ENCODE measurements around the gene MIA. TPM values are rescaled to one million over a fixed set of nuclear protein-coding genes. Genes with fewer than 3 reads are reported as not detected.

MIA gene
- total and polyA plus RNA-seq, 7 donors: 2.1 to 19.1 (median 12.0) TPM; not detected in 1

- H3K36me3 ChIP-seq: peaks cover 0 to 33% (median 2%) of the 10 kb centered on the region in 4 donors
- H3K9me3 ChIP-seq: no peaks in the 10 kb centered on the region
- no peak for TF ChIP-seq CTCF (IDR thresholded peaks at IDR 0.05)
- no peak for TF ChIP-seq POLR2A (IDR thresholded peaks at IDR 0.05)
- TF ChIP-seq POLR2AphosphoS5 (IDR thresholded peaks at IDR 0.05): no peak
- no peak overlapping the region for H3K4me3 ChIP-seq
- WGBS, 2 donors: 82 to 96% methylated on average over 7 of the region's 7 CpGs
- intact Hi-C loops (cut with DNase I): no loop called here
- H3K4me1 ChIP-seq: no peaks in the 10 kb centered on the region
- H3K27me3 ChIP-seq: no peaks in the 10 kb centered on the region
- H3K27ac ChIP-seq: no peak overlapping the region
- DNase-seq: no peak
Observed at GRCh38 chr19:40791349-40791748, 16.0 kb downstream of the MIA start.

- Histone ChIP-seq H3K4me1 (no peaks in the 10 kb centered on the region), H3K36me3 (peaks cover 0 to 32% (median 0%) of the 10 kb centered on the region in 4 donors), H3K27me3 (no peaks in the 10 kb centered on the region), H3K27ac (no peak overlapping the region), H3K4me3 (no peak overlapping the region), H3K9me3 (no peaks in the 10 kb centered on the region)
- WGBS, 2 donors: 19 to 53% methylated on average over 3 of the region's 3 CpGs
- intact Hi-C loops (cut with DNase I): no loop called here
- no peak for TF ChIP-seq POLR2AphosphoS5 (IDR thresholded peaks at IDR 0.05)
- DNase-seq: no peak
Observed at GRCh38 chr19:40791996-40792395, 16.7 kb downstream of the MIA start.

GRCh38 chr19:40797166-40797962 lies 22.0 kb downstream of the MIA start:
- peak overlapping the region in 2 of 4 donors; percentile 69 to 100 for H3K4me3 ChIP-seq
- peak overlapping the region; percentile 89 to 99 (median 96) for H3K27ac ChIP-seq
- peaks cover 0 to 35% (median 33%) of the 10 kb centered on the region in 4 donors for H3K4me1 ChIP-seq
- H3K9me3 ChIP-seq: no peaks in the 10 kb centered on the region
- DNase-seq: no peak
- intact Hi-C loops (cut with DNase I): no loop called here
- 93 to 96% methylated on average over 14 of the region's 14 CpGs for WGBS, 2 donors
- H3K36me3 ChIP-seq: peaks cover 0 to 29% (median 7%) of the 10 kb centered on the region in 4 donors
- H3K27me3 ChIP-seq: no peaks in the 10 kb centered on the region
- TF ChIP-seq POLR2AphosphoS5 (IDR thresholded peaks at IDR 0.05) (no peak), CTCF (IDR thresholded peaks at IDR 0.05) (no peak), POLR2A (IDR thresholded peaks at IDR 0.05) (no peak), EP300 (IDR thresholded peaks at IDR 0.05) (no peak)

GRCh38 chr19:40797963-40798682 lies 22.8 kb downstream of the MIA start:
- peak; percentile 88 for DNase-seq
- H3K4me3 ChIP-seq: peak overlapping the region; percentile 25 to 100 (median 74)
- 8 to 10% methylated on average over 28 of the region's 28 CpGs for WGBS, 2 donors
- TF ChIP-seq POLR2AphosphoS5 (IDR thresholded peaks at IDR 0.05): no peak
- TF ChIP-seq POLR2A (IDR thresholded peaks at IDR 0.05): no peak
- TF ChIP-seq EP300 (IDR thresholded peaks at IDR 0.05): no peak
- TF ChIP-seq CTCF (IDR thresholded peaks at IDR 0.05): peak; percentile 48 to 80 (median 56)
- H3K27ac ChIP-seq: peak overlapping the region; percentile 89 to 99 (median 96)
- H3K4me1 ChIP-seq: peaks cover 0 to 42% (median 41%) of the 10 kb centered on the region in 4 donors
- peaks cover 0 to 22% (median 7%) of the 10 kb centered on the region in 4 donors for H3K36me3 ChIP-seq
- H3K27me3 ChIP-seq: no peaks in the 10 kb centered on the region
- no peaks in the 10 kb centered on the region for H3K9me3 ChIP-seq
- intact Hi-C loops (cut with DNase I): loop anchor here (2.0 kb wide), 3 partner anchors 19 to 81 kb away; partner anchors contain the start of genes ACTMAP, COQ8B, ITPKC and RAB4B

Data from sigmoid colon (tissue), 7 donors.